ENCODE measurements around the gene CALCB.
A peak's percentile ranks its signal among the peaks of the same experiment; 100 is the strongest.
"Not testable (repeated sequence)": the region's sequence is repeated elsewhere in the genome, so short reads cannot be mapped to it uniquely, and the experiment has no call there.

The CALCB gene

GRCh38 chr11:15073361-15074205 lies at the start of gene CALCB:
Gene CALCB, plus strand, starts transcription at chr11:15073593. Its CDS starts 1,126 bp downstream, at chr11:15074719.
- peak; percentile 72 for DNase-seq

- DNase-seq = no peak
Measured at GRCh38 chr11:15027011-15027410, 46.4 kb upstream of the CALCB start.

GRCh38 chr11:15027956-15028355 lies 45.4 kb upstream of the CALCB start:
- no peak for DNase-seq

GRCh38 chr11:15028379-15028778 lies 45.0 kb upstream of the CALCB start:
- no peak for DNase-seq

- DNase-seq = not testable (repeated sequence)
Measured at GRCh38 chr11:15031945-15032344, 41.4 kb upstream of the CALCB start.

GRCh38 chr11:15034687-15035267 lies 38.6 kb upstream of the CALCB start:
- no peak for DNase-seq

- no peak for DNase-seq
Measured at GRCh38 chr11:15035283-15035682, 38.1 kb upstream of the CALCB start.

GRCh38 chr11:15038963-15039362 lies 34.4 kb upstream of the CALCB start:
- DNase-seq = no peak

GRCh38 chr11:15045209-15045608 lies 28.2 kb upstream of the CALCB start:
- no peak for DNase-seq

GRCh38 chr11:15045891-15046290 lies 27.5 kb upstream of the CALCB start:
- no peak for DNase-seq

GRCh38 chr11:15046673-15047072 lies 26.7 kb upstream of the CALCB start:
- DNase-seq = not testable (repeated sequence)

- DNase-seq = no peak
Measured at GRCh38 chr11:15048616-15049015, 24.8 kb upstream of the CALCB start.

- DNase-seq = no peak
Measured at GRCh38 chr11:15053191-15053685, 20.2 kb upstream of the CALCB start.

GRCh38 chr11:15055620-15056356 lies 17.6 kb upstream of the CALCB start:
- peak; percentile 9 for DNase-seq

- no peak for DNase-seq
Measured at GRCh38 chr11:15057329-15057728, 16.1 kb upstream of the CALCB start.

GRCh38 chr11:15059132-15059915 lies 14.1 kb upstream of the CALCB start:
- DNase-seq = no peak

- no peak for DNase-seq
Measured at GRCh38 chr11:15062599-15062998, 10.8 kb upstream of the CALCB start.

- DNase-seq = not testable (repeated sequence)
Measured at GRCh38 chr11:15069751-15070150, 3.6 kb upstream of the CALCB start.

- DNase-seq = no peak
Measured at GRCh38 chr11:15071556-15072255, 1.7 kb upstream of the CALCB start.

- DNase-seq = no peak
Measured at GRCh38 chr11:15072551-15073143, 746 bp upstream of the CALCB start.

All from NCI-H1105 (cell line).